GM12878 (cell line): ENCODE data around the gene FCRL6.

Source experiments
- POLR2AphosphoS5 ChIP-seq: IDR thresholded peaks from 2 replicates; pipeline ENCODE4 v1.6.1; 2011; ENCODE audit warnings: mild to moderate bottlenecking, low read length, inconsistent platforms
- USF1 ChIP-seq: IDR thresholded peaks from 2 replicates; pipeline ENCODE4 v1.6.1; 2011; ENCODE audit warnings: borderline replicate concordance, low read depth, mild to moderate bottlenecking, moderate library complexity, mixed read lengths, low read length; ENCODE audit not compliant: insufficient read depth; ENCODE audit errors: extremely low read length

- TF ChIP-seq POLR2AphosphoS5 (no peak), USF1 (no peak)
Observed at GRCh38 chr1:159771127-159771895, 30.8 kb upstream of the FCRL6 start.
